ENCODE data around the gene ATP6V1B1.

DNA sequence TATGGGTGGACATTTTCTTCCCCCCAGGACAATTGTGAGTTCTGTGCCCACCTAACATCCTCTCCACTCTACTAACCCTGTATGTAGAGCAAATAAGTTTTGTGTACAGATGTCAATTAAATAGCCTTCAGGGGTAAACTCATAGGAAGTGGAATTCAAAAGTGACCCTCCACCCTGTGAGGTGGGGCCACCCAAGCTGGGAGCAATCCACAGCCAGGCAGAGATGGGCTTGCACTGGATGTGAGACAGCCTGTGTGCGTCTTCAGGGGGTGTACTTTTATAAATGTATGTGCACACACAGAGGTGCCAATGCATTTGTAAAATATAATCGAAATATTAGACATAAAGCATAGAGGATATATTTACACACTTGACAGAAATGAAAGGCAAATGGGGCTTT lies 33.1 kb upstream of the ATP6V1B1 start:
- TF ChIP-seq, protein P1, sequence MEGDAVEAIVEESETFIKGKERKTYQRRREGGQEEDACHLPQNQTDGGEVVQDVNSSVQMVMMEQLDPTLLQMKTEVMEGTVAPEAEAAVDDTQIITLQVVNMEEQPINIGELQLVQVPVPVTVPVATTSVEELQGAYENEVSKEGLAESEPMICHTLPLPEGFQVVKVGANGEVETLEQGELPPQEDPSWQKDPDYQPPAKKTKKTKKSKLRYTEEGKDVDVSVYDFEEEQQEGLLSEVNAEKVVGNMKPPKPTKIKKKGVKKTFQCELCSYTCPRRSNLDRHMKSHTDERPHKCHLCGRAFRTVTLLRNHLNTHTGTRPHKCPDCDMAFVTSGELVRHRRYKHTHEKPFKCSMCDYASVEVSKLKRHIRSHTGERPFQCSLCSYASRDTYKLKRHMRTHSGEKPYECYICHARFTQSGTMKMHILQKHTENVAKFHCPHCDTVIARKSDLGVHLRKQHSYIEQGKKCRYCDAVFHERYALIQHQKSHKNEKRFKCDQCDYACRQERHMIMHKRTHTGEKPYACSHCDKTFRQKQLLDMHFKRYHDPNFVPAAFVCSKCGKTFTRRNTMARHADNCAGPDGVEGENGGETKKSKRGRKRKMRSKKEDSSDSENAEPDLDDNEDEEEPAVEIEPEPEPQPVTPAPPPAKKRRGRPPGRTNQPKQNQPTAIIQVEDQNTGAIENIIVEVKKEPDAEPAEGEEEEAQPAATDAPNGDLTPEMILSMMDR (IDR thresholded peaks at IDR 0.05), result no peak
- TF ChIP-seq POLR2A (IDR thresholded peaks at IDR 0.05), result no peak

All from esophagus squamous epithelium (tissue), 4 donors.